Body of pancreas (tissue), 4 donors: ENCODE results near the gene AMOTL1.

Source experiments
- CTCF ChIP-seq, 7 experiments: fragments of 450-650 bp in 4 of 7; fragments of 200-600 bp in 3 of 7; sonication (generic) in 3 of 7; IDR thresholded peaks; one replicate each; pipeline ENCODE4 v1.5.1; 2016 to 2019; ENCODE audit warnings: antibody characterized with exemption in 7 of 7
- POLR2A ChIP-seq, 3 donors: fragments of 450-650 bp; IDR thresholded peaks; one replicate each; pipeline ENCODE4 v1.6.1; 2016; ENCODE audit warnings: antibody characterized with exemption in 3 of 3, mild to moderate bottlenecking in 2 of 3

- TF ChIP-seq CTCF (IDR thresholded peaks at IDR 0.05), result no peak
- TF ChIP-seq POLR2A (IDR thresholded peaks at IDR 0.05), result no peak
These were observed 64.6 kb downstream of the AMOTL1 start for GRCh38 chr11:94832604-94833235.
